Activated naive CD8-positive, alpha-beta T cell treated with anti-CD3 and anti-CD28 coated beads, Interleukin-2, amount 50 U/mL, for 24 hours (primary cell): ENCODE results near the gene ANTKMT.
"Not testable (repeated sequence)": the region's sequence is repeated elsewhere in the genome, so short reads cannot be mapped to it uniquely, and the experiment has no call there.

ENCODE experiments used
- ATAC-seq: fragments of 150-1000 bp; cut with Tn5 transposase; one replicate; pipeline ENCODE4 v1.10.0; 2021
- DNase-seq: peaks from one replicate; pipeline ENCODE4 v3.0.0; 2021
- H3K27ac Mint-ChIP-seq: one replicate; pipeline ENCODE4 v1.8.0; 2021; ENCODE audit warnings: mild to moderate bottlenecking, mixed read lengths
- H3K27me3 Mint-ChIP-seq: one replicate; pipeline ENCODE4 v1.8.0; 2021; ENCODE audit warnings: mixed read lengths
- H3K36me3 Mint-ChIP-seq: one replicate; pipeline ENCODE4 v1.8.0; 2021; ENCODE audit warnings: low read depth, mixed read lengths
- H3K4me1 Mint-ChIP-seq: one replicate; pipeline ENCODE4 v1.8.0; 2021; ENCODE audit warnings: mixed read lengths
- H3K4me3 Mint-ChIP-seq: one replicate; pipeline ENCODE4 v1.8.0; 2021; ENCODE audit warnings: mild to moderate bottlenecking, moderate library complexity, mixed read lengths
- H3K9me3 Mint-ChIP-seq: one replicate; pipeline ENCODE4 v1.8.0; 2021; ENCODE audit warnings: mixed read lengths

The ANTKMT gene

GRCh38 chr16:732936-733335, 12.0 kb downstream of the ANTKMT start:
- ATAC-seq = no peak

GRCh38 chr16:733382-734207, 12.6 kb downstream of the ANTKMT start:
- no peak overlapping the region for H3K27ac Mint-ChIP-seq
- DNase-seq = peak; percentile 60

More at GRCh38 chr16:732936-733335, 12.0 kb downstream of the ANTKMT start:
- no peaks in the 10 kb centered on the region for H3K9me3 Mint-ChIP-seq
- no peaks in the 10 kb centered on the region for H3K27me3 Mint-ChIP-seq
- H3K36me3 Mint-ChIP-seq = peaks cover 8% of the 10 kb centered on the region
- H3K4me3 Mint-ChIP-seq = no peak overlapping the region
- no peak overlapping the region for H3K27ac Mint-ChIP-seq
- DNase-seq = no peak
- peaks cover 18% of the 10 kb centered on the region for H3K4me1 Mint-ChIP-seq

DNA sequence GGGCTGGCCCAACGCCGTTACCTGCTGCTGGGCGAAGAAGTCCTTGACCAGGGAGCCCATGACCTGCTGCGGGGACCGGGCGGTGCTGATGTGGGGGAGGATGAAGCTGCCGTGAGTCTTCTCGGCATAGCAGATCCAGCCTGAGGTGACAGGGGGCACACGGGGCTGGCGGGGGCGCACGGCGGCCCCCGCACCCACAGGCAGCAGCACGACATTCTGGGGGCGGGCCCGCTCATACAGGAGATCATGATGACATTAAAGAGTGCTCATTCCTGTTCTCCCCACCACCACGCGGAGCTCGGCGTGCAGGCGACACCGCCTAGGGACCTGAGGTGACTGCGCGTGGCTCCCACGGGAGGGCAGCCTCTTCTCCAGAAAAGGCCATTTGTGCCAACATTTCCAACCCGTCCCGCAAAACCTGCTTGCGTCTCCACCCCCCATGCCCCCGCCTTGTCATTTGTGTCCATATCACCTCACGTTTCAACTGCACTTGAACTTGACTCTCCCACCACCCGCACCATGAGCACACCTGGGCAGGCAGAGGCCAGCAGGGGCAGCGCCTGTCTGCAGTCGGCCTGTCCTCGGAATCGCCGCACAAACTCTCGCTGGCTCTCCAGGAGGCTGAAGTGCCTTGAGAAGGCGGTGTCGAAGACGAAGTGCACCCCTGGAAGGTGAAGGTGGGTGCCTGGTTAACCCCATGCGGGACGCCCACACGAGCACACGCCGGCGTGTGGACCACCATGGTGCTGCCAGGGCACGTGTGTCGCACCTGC, 13.4 kb downstream of the ANTKMT start:
- Mint-ChIP-seq H3K36me3 (peaks cover 8% of the 10 kb centered on the region), H3K9me3 (no peaks in the 10 kb centered on the region), H3K4me3 (no peak overlapping the region), H3K27ac (no peak overlapping the region), H3K4me1 (peaks cover 23% of the 10 kb centered on the region), H3K27me3 (no peaks in the 10 kb centered on the region)
- DNase-seq (no peak), ATAC-seq (no peak)

More at GRCh38 chr16:733382-734207, 12.6 kb downstream of the ANTKMT start:
- H3K4me3 Mint-ChIP-seq = no peak overlapping the region
- H3K27me3 Mint-ChIP-seq = no peaks in the 10 kb centered on the region
- peaks cover 20% of the 10 kb centered on the region for H3K4me1 Mint-ChIP-seq
- ATAC-seq = no peak
- H3K9me3 Mint-ChIP-seq = no peaks in the 10 kb centered on the region
- H3K36me3 Mint-ChIP-seq = peaks cover 8% of the 10 kb centered on the region

DNA sequence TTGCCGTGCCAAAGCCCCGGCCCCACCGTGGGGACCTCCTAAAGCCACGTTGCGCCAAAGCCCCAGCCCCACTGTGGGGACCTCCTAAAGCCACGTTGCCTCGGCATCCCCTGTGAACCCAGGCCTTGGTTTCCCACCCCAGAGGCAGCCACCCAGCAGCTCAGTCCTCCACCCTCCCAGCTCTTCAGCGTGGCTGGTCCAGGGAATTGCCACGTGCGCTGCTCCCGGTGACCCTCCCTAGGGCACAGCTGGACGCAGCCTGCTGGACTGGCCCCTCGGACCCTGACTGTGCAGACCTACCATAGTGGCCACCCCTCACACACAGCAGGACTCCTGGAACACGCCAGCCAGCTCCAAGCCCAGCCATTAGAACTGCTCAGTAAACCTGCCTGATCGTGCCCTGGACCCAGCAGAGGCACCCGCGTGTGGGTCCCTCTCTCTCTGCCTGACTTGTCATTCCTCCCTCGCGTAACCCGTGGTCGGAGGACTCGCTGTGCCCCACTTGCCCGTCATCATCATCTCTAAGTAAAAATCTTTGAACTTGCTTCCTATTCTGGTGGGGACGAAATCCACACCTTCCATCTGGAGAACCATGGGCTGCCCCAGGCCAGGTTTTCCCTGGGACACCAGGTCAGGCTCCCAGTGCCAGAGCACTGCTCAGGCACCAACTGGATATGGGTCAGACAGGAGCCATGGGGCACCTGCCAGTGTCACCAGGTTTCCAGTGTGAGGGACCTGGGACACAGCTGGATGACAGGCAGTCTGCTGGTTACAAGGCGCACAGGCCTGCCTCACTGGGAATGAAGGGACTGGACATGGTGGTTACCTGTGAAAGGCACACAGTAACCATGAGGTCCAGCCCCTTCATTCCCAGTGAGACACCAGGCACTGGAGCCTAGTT, 14.3 kb downstream of the ANTKMT start:
- peaks cover 29% of the 10 kb centered on the region for H3K4me1 Mint-ChIP-seq
- H3K27ac Mint-ChIP-seq = peak overlapping the region; percentile 27
- no peak for DNase-seq
- no peaks in the 10 kb centered on the region for H3K9me3 Mint-ChIP-seq
- no peaks in the 10 kb centered on the region for H3K27me3 Mint-ChIP-seq
- H3K36me3 Mint-ChIP-seq = peaks cover 8% of the 10 kb centered on the region
- ATAC-seq = no peak
- no peak overlapping the region for H3K4me3 Mint-ChIP-seq

DNA sequence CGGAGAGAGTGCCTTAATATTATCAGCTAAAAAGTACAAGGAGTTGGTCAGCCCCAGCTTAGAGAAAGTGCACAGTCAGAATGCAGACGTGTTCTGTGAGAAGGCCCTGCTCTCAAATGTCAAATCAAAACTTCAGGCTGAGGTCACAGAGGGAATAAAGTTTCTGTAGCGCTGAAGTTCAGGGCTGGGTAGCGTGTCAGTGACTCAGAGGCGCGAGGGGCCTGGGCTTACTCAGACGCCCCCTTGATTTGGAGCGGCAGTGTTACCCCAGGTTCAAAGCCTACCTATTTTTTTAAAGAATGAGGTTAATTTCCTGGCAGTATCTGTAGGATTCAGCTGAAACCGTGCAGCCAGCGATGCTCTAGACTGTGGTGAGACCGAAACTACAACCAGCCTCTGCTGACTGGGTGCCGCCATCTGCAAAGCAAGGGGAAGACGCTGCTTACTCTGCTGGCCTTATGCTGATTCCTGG, 15.1 kb downstream of the ANTKMT start:
- ATAC-seq (peak; percentile 77), DNase-seq (no peak)
- no peak overlapping the region for H3K4me3 Mint-ChIP-seq
- no peaks in the 10 kb centered on the region for H3K27me3 Mint-ChIP-seq
- H3K36me3 Mint-ChIP-seq = peaks cover 8% of the 10 kb centered on the region
- peak overlapping the region; percentile 42 for H3K27ac Mint-ChIP-seq
- peaks cover 29% of the 10 kb centered on the region for H3K4me1 Mint-ChIP-seq
- H3K9me3 Mint-ChIP-seq = no peaks in the 10 kb centered on the region

DNA sequence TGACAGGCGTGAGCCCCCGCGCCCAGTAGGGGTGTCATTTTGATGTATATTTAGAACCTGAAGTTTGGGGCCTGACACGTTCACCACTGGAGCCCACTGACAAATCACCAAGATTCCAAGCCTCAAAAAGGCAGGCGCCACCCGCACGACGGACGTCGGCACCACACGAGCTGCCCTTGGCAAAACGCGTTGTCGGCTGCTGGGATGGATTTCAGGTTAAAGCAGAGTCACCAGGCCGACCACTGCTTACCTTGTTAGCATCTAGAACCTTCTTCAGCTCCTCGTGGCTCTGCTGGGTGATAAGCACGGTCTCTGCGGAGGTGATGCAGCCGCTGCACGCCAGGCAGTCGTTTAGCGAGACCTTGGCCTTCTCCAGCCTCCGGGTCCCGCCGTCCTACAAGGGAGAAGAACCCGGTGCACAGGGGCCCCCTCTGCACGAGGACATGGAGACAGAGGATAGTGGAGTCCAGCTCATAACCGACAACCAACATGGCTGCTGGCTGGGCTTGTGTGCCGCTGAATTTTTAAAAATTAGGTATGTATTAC, 16.1 kb downstream of the ANTKMT start:
- Mint-ChIP-seq H3K27ac (no peak overlapping the region), H3K27me3 (no peaks in the 10 kb centered on the region), H3K4me1 (peaks cover 31% of the 10 kb centered on the region), H3K9me3 (no peaks in the 10 kb centered on the region), H3K4me3 (no peak overlapping the region), H3K36me3 (peaks cover 8% of the 10 kb centered on the region)
- ATAC-seq (no peak), DNase-seq (no peak)

- no peak for DNase-seq
- ATAC-seq = no peak
- Mint-ChIP-seq H3K9me3 (no peaks in the 10 kb centered on the region), H3K36me3 (peaks cover 8% of the 10 kb centered on the region), H3K27ac (peak overlapping the region; percentile 46), H3K4me3 (peak overlapping the region; percentile 78), H3K4me1 (peaks cover 28% of the 10 kb centered on the region), H3K27me3 (no peaks in the 10 kb centered on the region)
Measured at GRCh38 chr16:739560-740458, 18.9 kb downstream of the ANTKMT start.

DNA sequence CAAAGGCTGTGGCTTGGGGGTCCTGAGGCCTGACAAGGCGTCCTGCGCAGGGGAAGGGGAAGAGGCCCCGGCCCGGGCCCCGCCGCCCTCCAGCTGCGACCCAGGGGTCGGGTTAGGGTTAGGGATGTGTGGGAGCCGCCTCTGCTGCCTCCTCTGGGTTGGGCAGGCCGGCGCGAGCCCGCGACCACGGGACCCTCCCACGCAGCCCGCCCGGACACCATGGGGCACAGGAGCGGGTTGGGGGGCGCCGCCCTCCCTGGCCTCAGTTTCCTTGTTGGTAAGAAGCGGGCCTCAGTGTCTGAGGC, 19.5 kb downstream of the ANTKMT start:
- Mint-ChIP-seq H3K4me3 (peak overlapping the region; percentile 78), H3K27me3 (no peaks in the 10 kb centered on the region), H3K9me3 (no peaks in the 10 kb centered on the region), H3K36me3 (peaks cover 4% of the 10 kb centered on the region), H3K27ac (peak overlapping the region; percentile 46), H3K4me1 (peaks cover 24% of the 10 kb centered on the region)
- no peak for DNase-seq
- ATAC-seq = no peak

DNA sequence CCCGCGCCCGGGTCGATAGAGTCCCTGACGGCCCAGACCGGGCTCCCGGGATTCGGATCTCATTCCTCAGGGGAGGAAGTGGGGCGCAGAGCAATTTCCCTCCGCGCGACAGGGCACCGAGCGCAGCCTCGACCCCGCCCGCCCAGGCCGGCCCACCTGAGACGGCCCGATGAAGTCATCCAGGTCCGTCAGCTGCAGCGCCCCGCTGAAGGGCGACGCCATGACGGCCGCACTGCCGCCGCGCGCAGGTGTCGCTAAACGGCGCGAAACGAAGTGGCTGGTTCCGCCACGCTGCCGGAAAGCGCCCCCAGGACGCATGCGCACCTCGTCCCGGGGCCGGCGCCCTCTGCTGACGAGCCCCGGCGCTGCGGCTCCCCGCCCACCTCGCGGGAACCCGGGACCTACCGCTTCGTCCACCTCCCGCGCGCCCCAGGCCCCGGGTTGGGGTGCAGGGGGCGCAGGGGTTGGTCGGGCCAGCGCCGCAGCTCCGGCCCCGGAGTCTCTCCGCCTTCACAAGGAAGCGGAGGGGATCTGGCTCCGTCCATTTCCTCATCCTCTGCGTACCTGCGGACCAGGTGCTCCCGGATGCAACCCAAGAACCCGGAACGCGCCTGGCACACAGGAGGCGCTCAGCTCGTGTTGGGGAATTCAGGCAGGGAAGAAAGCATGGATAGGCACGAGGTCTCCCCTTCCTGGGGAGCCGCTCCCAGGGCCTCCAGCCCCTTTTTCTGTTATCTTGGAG, 20.0 kb downstream of the ANTKMT start, which contains the start of gene CIAO3:
CIAO3 (minus strand) TSS at position 234 of the 742 bp plus-strand sequence; CDS start at position 222, 12 bp downstream.
- Mint-ChIP-seq H3K36me3 (peaks cover 4% of the 10 kb centered on the region), H3K4me3 (peak within 1 kb of the TSS; percentile 79), H3K4me1 (peaks cover 19% of the 10 kb centered on the region), H3K27ac (peak within 1 kb of the TSS; percentile 56), H3K27me3 (no peaks in the 10 kb centered on the region), H3K9me3 (no peaks in the 10 kb centered on the region)
- ATAC-seq = peak; percentile 80
- DNase-seq = peak; percentile 95

- ATAC-seq = no peak
Measured at GRCh38 chr16:741986-742629, 21.2 kb downstream of the ANTKMT start.

GRCh38 chr16:742894-743293, 21.9 kb downstream of the ANTKMT start:
- H3K36me3 Mint-ChIP-seq, ATAC-seq, DNase-seq, H3K27ac Mint-ChIP-seq, H3K4me3 Mint-ChIP-seq, H3K27me3 Mint-ChIP-seq, H3K9me3 Mint-ChIP-seq: not testable (repeated sequence)
- peaks cover 14% of the 10 kb centered on the region for H3K4me1 Mint-ChIP-seq

More at GRCh38 chr16:741986-742629, 21.2 kb downstream of the ANTKMT start:
- no peaks in the 10 kb centered on the region for H3K27me3 Mint-ChIP-seq
- peak overlapping the region; percentile 79 for H3K4me3 Mint-ChIP-seq
- H3K27ac Mint-ChIP-seq = no peak overlapping the region
- H3K9me3 Mint-ChIP-seq = no peaks in the 10 kb centered on the region
- H3K36me3 Mint-ChIP-seq = peaks cover 2% of the 10 kb centered on the region
- no peak for DNase-seq
- H3K4me1 Mint-ChIP-seq = peaks cover 14% of the 10 kb centered on the region

DNA sequence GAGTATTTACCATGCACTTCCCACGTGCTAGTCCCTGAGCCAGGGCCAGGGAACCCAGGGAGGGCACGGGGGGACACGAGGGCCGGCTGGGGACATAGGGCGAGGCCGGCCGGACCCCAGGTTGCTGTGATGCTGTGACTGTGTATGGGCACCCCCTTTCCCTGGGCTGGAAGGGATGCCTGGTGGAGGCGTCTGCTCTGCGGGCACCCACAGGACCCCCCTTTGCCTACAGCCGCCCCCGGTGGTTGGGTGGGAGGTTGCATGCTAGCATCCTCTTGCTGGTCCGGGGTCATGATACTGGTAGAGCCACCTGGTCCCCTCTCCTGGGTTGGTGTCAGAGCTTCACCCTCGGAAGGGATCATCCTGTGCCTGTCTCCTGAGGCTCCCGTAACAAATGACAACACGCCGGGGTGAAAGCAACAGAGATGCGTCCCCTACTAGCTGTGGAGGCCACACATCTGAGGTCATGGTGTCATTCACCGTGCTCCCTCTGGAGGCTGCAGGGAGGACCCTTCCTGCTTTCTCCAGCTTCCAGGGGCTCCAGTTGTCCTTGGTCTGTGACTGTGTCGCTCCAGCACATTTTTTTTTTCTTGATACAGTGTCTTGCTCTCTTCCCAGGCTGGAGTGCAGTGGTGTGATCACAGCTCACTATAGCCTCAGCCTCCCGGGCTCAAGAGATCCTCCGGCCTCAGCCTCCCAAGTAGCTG, 23.0 kb downstream of the ANTKMT start:
- Mint-ChIP-seq H3K9me3 (no peaks in the 10 kb centered on the region), H3K36me3 (no peaks in the 10 kb centered on the region), H3K4me1 (peaks cover 11% of the 10 kb centered on the region), H3K27ac (no peak overlapping the region), H3K4me3 (no peak overlapping the region), H3K27me3 (no peaks in the 10 kb centered on the region)
- no peak for DNase-seq
- no peak for ATAC-seq
